ENCODE measurements around the gene PIP5K1C. TPM values are rescaled to one million over a fixed set of nuclear protein-coding genes. Genes with fewer than 3 reads are reported as not detected.

The PIP5K1C gene
- total and polyA plus RNA-seq, 9 of the 15 experiments (the other 6 are each of a cell fraction or from before 2014, with no cell fraction given), result 0.38 to 22.1 (median 4.1) TPM

- TF ChIP-seq, protein P1, sequence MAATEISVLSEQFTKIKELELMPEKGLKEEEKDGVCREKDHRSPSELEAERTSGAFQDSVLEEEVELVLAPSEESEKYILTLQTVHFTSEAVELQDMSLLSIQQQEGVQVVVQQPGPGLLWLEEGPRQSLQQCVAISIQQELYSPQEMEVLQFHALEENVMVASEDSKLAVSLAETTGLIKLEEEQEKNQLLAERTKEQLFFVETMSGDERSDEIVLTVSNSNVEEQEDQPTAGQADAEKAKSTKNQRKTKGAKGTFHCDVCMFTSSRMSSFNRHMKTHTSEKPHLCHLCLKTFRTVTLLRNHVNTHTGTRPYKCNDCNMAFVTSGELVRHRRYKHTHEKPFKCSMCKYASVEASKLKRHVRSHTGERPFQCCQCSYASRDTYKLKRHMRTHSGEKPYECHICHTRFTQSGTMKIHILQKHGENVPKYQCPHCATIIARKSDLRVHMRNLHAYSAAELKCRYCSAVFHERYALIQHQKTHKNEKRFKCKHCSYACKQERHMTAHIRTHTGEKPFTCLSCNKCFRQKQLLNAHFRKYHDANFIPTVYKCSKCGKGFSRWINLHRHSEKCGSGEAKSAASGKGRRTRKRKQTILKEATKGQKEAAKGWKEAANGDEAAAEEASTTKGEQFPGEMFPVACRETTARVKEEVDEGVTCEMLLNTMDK (IDR thresholded peaks at IDR 0.05; ENCODE audit: borderline replicate concordance, insufficient read depth, low read depth, low read length, poor library complexity, severe bottlenecking), result peak; percentile 82
- TF ChIP-seq RBM22 (IDR thresholded peaks at IDR 0.05; ENCODE audit: low read depth, low read length, poor library complexity, severe bottlenecking), result peak; percentile 34
- TF ChIP-seq CC2D1A (IDR thresholded peaks at IDR 0.05), result peak; percentile 83; the same call in 1 of the 2 replicates
- TF ChIP-seq ZFP36 (IDR thresholded peaks at IDR 0.05; ENCODE audit: low read depth, low read length, partially characterized antibody), result no peak
- TF ChIP-seq SRF (CRISPR knock-in tag; IDR thresholded peaks at IDR 0.05), result no peak
- no peak for TF ChIP-seq SPI1 (IDR thresholded peaks at IDR 0.05; ENCODE audit: borderline replicate concordance, low read depth, low read length)
- no peak for TF ChIP-seq ZBTB17 (CRISPR knock-in tag; IDR thresholded peaks at IDR 0.05)
- 0 out of 2 replicates have a peak, but pooled peaks have one; percentile 21 for TF ChIP-seq ATF7 (IDR thresholded peaks at IDR 0.05)
- TF ChIP-seq, protein P2, sequence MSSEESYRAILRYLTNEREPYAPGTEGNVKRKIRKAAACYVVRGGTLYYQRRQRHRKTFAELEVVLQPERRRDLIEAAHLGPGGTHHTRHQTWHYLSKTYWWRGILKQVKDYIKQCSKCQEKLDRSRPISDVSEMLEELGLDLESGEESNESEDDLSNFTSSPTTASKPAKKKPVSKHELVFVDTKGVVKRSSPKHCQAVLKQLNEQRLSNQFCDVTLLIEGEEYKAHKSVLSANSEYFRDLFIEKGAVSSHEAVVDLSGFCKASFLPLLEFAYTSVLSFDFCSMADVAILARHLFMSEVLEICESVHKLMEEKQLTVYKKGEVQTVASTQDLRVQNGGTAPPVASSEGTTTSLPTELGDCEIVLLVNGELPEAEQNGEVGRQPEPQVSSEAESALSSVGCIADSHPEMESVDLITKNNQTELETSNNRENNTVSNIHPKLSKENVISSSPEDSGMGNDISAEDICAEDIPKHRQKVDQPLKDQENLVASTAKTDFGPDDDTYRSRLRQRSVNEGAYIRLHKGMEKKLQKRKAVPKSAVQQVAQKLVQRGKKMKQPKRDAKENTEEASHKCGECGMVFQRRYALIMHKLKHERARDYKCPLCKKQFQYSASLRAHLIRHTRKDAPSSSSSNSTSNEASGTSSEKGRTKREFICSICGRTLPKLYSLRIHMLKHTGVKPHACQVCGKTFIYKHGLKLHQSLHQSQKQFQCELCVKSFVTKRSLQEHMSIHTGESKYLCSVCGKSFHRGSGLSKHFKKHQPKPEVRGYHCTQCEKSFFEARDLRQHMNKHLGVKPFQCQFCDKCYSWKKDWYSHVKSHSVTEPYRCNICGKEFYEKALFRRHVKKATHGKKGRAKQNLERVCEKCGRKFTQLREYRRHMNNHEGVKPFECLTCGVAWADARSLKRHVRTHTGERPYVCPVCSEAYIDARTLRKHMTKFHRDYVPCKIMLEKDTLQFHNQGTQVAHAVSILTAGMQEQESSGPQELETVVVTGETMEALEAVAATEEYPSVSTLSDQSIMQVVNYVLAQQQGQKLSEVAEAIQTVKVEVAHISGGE (CRISPR knock-in tag; IDR thresholded peaks at IDR 0.05), result no peak
- no peak for TF ChIP-seq ERF (CRISPR knock-in tag; IDR thresholded peaks at IDR 0.05)
- no peak for TF ChIP-seq TCF7 (IDR thresholded peaks at IDR 0.05; ENCODE audit: borderline replicate concordance)
- TF ChIP-seq REST (IDR thresholded peaks at IDR 0.05; ENCODE audit: borderline replicate concordance), result peak; percentile 82
- TF ChIP-seq REST (CRISPR knock-in tag; IDR thresholded peaks at IDR 0.05; ENCODE audit: low read depth), result no peak
- TF ChIP-seq NFIC (IDR thresholded peaks at IDR 0.05), result peak; percentile 44; the same call in 1 of the 2 replicates
- TF ChIP-seq LEF1 (IDR thresholded peaks at IDR 0.05), result no peak
These were observed 114.1 kb downstream of the PIP5K1C start (continued) for GRCh38 chr19:3586127-3586626.
